Testis (tissue), 2 donors: Measurements from ENCODE around the gene ADAM23.

ENCODE experiments used
- POLR2A ChIP-seq: fragments of 450-650 bp; IDR thresholded peaks from one replicate; pipeline ENCODE4 v1.6.1; 2017; ENCODE audit warnings: antibody characterized with exemption, mild to moderate bottlenecking, moderate library complexity
- TF ChIP-seq, protein P1 (sequence below), 3 experiments: fragments of 450-650 bp in 2 of 3; fragments of 200-600 bp in 1 of 3; sonication (generic) in 1 of 3; IDR thresholded peaks; one replicate each; pipeline ENCODE4 v1.5.1; 2016 to 2019; ENCODE audit warnings: antibody characterized with exemption in 3 of 3, mild to moderate bottlenecking in 2 of 3, moderate library complexity in 1 of 3

GRCh38 chr2:206561962-206562361 is 118.6 kb downstream of the ADAM23 start:
- TF ChIP-seq, protein P1, sequence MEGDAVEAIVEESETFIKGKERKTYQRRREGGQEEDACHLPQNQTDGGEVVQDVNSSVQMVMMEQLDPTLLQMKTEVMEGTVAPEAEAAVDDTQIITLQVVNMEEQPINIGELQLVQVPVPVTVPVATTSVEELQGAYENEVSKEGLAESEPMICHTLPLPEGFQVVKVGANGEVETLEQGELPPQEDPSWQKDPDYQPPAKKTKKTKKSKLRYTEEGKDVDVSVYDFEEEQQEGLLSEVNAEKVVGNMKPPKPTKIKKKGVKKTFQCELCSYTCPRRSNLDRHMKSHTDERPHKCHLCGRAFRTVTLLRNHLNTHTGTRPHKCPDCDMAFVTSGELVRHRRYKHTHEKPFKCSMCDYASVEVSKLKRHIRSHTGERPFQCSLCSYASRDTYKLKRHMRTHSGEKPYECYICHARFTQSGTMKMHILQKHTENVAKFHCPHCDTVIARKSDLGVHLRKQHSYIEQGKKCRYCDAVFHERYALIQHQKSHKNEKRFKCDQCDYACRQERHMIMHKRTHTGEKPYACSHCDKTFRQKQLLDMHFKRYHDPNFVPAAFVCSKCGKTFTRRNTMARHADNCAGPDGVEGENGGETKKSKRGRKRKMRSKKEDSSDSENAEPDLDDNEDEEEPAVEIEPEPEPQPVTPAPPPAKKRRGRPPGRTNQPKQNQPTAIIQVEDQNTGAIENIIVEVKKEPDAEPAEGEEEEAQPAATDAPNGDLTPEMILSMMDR (IDR thresholded peaks at IDR 0.05): no peak
- no peak for TF ChIP-seq POLR2A
